Measurements from ENCODE around the gene ABITRAM.
"Not testable (repeated sequence)": the region's sequence is repeated elsewhere in the genome, so short reads cannot be mapped to it uniquely, and the experiment has no call there.

ABITRAM gene

DNA sequence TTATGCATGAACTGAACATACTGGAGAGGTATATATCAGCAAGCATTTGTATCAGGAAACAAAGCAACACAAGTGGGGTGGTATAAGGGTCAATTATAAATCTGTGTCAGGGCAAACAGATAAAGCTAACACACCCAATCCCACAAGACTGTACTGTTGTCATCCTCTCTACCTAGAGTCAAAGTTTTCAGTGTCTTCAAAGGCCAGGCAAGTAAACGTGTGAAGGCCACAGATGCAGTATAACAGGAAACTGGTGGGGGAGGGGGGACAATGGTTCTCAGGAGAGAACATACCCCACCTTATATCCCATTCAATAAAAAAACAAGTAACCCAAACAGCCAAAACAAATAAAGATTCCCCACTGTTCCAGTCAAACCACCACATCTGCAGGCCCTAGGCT lies 22.4 kb upstream of the ABITRAM start:
- ATAC-seq (peak; percentile 31), DNase-seq (ENCODE audit: low spot score in 2 of 2) (no peak)
- Mint-ChIP-seq H3K4me3 (no peak overlapping the region), H3K4me1 (peaks cover 17% of the 10 kb centered on the region), H3K9me3 (no peaks in the 10 kb centered on the region), H3K36me3 (peaks cover 96% of the 10 kb centered on the region), H3K27ac (peak overlapping the region; percentile 77)

DNA sequence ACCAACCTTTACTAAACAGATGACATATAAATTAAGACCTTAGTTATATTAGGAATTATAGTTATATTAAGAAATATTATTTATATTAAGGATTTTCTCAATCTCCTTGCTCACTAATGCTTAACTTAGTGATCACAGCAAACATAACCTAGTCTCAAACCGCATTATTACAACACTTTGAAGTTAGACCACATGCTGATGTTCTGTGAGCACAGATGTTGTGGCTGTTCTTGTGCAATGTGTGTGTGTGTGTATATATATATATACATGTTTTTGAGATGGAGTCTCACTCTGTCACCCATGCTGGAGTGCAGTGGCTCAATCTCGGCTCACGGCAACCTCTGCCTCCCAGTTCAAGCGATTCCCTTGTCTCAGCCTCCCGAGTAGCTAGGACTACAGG lies 20.8 kb upstream of the ABITRAM start:
- H3K9me3 Mint-ChIP-seq: no peaks in the 10 kb centered on the region
- ATAC-seq: no peak
- no peak overlapping the region for H3K4me3 Mint-ChIP-seq
- DNase-seq (ENCODE audit: low spot score in 2 of 2): no peak
- H3K36me3 Mint-ChIP-seq: peaks cover 96% of the 10 kb centered on the region
- H3K27ac Mint-ChIP-seq: no peak overlapping the region
- H3K4me1 Mint-ChIP-seq: peaks cover 17% of the 10 kb centered on the region

- DNase-seq (ENCODE audit: low spot score in 2 of 2): no peak
- Mint-ChIP-seq H3K4me3 (no peak overlapping the region), H3K36me3 (peaks cover 100% of the 10 kb centered on the region), H3K9me3 (no peaks in the 10 kb centered on the region), H3K4me1 (no peaks in the 10 kb centered on the region), H3K27ac (no peak overlapping the region)
- no peak for ATAC-seq
Observed at GRCh38 chr9:108919517-108919916, 14.7 kb upstream of the ABITRAM start.

- not testable (repeated sequence) for DNase-seq (ENCODE audit: low spot score in 2 of 2); H3K4me3 Mint-ChIP-seq; H3K27ac Mint-ChIP-seq; H3K9me3 Mint-ChIP-seq; H3K4me1 Mint-ChIP-seq; ATAC-seq
- peaks cover 100% of the 10 kb centered on the region for H3K36me3 Mint-ChIP-seq
Observed at GRCh38 chr9:108920401-108920800, 13.8 kb upstream of the ABITRAM start.

DNA sequence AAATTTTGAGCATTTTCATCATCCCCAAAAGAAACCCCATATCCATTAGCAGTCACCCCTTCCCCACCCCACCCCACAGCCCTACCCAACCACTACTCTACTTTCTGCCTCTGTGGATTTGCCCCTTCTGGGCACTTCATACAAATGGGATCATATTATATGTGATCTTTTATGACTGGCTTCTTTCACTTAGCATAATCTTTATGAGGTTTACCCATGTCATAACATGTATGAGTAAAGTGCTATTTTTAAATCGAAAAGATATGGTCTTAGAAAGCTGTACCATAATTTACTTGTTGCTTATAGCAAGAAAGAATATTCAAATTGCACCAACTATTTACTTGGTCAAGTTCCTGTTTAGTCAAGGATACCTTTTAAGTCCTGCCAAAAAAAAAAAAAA lies 13.0 kb upstream of the ABITRAM start:
- Mint-ChIP-seq H3K4me1 (peaks cover 6% of the 10 kb centered on the region), H3K9me3 (no peaks in the 10 kb centered on the region), H3K36me3 (peaks cover 100% of the 10 kb centered on the region), H3K27ac (peak overlapping the region; percentile 18), H3K4me3 (no peak overlapping the region)
- ATAC-seq: no peak
- DNase-seq (ENCODE audit: low spot score in 2 of 2): no peak

DNA sequence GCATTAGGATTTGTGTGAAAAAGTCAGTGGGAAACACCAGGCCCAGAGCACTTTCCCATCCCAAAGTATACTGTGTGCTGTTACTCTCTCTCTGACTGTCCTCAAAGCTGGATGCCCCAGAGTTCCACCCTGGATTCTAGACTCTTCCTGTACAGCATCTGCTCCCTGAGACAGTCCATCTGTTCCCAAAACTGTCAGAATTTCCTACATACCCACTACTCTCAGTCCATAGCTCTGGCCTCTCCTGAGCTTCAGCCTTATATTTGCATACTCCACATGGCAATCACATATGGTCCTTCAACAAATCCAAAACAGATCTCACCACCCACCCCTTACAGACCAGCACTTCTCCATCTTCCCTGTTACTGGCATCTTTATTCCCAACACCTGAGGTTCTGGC lies 9.7 kb upstream of the ABITRAM start:
- DNase-seq (ENCODE audit: low spot score in 2 of 2) (no peak), ATAC-seq (no peak)
- peak overlapping the region; percentile 55 for H3K27ac Mint-ChIP-seq
- no peaks in the 10 kb centered on the region for H3K9me3 Mint-ChIP-seq
- peaks cover 12% of the 10 kb centered on the region for H3K4me1 Mint-ChIP-seq
- peaks cover 97% of the 10 kb centered on the region for H3K36me3 Mint-ChIP-seq
- H3K4me3 Mint-ChIP-seq: no peak overlapping the region

DNA sequence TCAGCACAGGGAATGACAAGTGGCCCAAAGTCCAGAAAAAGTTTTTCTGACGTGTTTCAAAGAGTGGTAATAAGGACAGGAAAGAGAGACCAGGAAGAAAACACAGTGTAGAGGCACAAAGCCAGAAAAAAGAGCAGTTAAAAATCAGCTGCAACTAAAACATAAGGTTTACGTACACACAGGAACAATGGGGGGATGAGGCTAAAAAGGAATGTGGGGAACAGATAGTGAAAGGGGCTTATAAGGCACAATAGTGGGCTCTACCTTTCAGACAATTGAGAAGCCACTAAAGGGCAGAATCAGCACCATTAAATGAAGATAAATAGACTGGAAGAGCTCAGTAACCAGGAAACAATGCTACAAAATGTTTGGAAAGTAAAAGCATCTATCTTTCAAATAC lies 5.8 kb upstream of the ABITRAM start:
- Mint-ChIP-seq H3K9me3 (no peaks in the 10 kb centered on the region), H3K4me1 (peaks cover 21% of the 10 kb centered on the region), H3K27ac (no peak overlapping the region), H3K4me3 (no peak overlapping the region), H3K36me3 (peaks cover 74% of the 10 kb centered on the region)
- no peak for DNase-seq (ENCODE audit: low spot score in 2 of 2)
- no peak for ATAC-seq

- Mint-ChIP-seq H3K4me3 (peak overlapping the region; percentile 97), H3K9me3 (no peaks in the 10 kb centered on the region), H3K36me3 (peaks cover 36% of the 10 kb centered on the region), H3K27ac (peak overlapping the region; percentile 97), H3K4me1 (peaks cover 28% of the 10 kb centered on the region)
- ATAC-seq: no peak
- DNase-seq (ENCODE audit: low spot score in 2 of 2): peak in 1 of 2 donors; percentile 5
Observed at GRCh38 chr9:108933231-108933717, 926 bp upstream of the ABITRAM start.

DNA sequence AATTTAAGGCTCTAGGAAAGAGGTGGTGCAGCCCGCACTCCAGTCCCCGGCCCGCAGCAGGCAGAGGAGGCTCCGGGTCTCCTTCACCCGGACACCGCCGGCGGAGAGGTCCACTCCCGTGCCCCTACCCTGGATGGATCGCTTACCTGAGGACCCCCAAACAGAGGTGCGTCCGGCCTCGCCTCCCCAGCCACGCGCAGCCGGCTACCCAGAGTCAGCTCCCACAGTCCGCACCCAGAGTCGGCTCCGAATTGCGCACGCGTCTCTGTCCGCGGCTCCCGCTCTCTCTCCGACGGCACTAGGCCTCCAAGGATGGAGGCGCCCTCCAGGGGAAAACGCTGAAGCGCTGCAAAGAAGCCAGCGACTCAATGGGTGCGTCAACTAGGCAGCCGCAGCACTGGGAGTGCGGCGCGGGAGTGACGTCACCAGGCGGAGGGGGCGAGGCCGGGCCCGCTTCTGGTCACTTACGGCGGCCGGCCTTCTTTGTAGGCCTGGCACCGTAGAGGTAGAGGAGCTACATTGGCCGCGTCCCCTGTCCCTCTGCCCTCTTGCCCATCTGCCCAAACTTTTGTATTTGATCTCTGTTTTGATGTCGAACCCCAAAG lies 380 bp upstream of the ABITRAM start, which contains the start of gene ELP1:
Gene ELP1, minus strand, starts transcription at position 407 of the 605 bp plus-strand sequence. CDS start 2,978 bp downstream, outside the sequence.
- Mint-ChIP-seq H3K9me3 (no peaks in the 10 kb centered on the region), H3K27ac (peak within 1 kb of the TSS; percentile 97), H3K4me1 (peaks cover 25% of the 10 kb centered on the region), H3K4me3 (peak within 1 kb of the TSS; percentile 97), H3K36me3 (peaks cover 31% of the 10 kb centered on the region)
- DNase-seq (ENCODE audit: low spot score in 2 of 2) (peak; percentile 86 to 95), ATAC-seq (peak; percentile 92)

DNA sequence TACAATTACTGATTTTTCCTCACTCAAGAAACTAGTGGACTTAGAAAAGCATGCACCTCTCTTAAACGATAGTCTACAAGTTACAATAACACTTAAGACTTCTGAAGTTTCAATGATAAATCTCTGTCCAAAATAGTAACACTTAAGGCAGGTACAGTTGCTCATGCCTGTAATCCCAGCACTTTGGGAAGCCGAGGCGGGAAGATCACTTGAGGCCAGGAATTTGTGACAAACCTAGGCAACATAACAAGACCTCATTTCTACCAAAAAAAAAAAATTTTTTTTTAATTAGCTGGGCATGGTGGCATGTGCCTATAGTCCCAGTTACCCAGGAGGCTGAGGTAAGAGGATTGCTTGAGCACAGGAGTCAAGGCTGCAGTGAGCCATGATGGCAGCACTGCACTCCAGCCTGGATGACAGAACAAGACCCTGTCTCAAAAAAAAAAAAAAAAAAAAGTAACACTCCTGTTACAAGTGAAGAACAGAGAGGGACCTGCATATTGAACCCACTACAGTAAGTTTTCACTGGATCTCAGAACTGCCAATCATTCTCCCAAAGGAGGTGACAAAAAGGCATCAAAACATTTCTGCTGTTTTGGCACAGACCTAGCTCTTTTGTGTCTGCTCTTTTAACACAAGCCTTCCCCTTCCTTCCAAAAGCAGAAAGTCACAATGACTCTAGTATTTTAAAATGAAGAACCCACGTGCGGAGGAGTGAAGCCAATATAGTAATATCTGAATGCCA lies 3.5 kb downstream of the ABITRAM start:
- peaks cover 21% of the 10 kb centered on the region for H3K36me3 Mint-ChIP-seq
- peaks cover 22% of the 10 kb centered on the region for H3K4me1 Mint-ChIP-seq
- ATAC-seq: no peak
- no peak overlapping the region for H3K4me3 Mint-ChIP-seq
- H3K9me3 Mint-ChIP-seq: no peaks in the 10 kb centered on the region
- no peak for DNase-seq (ENCODE audit: low spot score in 2 of 2)
- no peak overlapping the region for H3K27ac Mint-ChIP-seq

GRCh38 chr9:108939975-108940374 lies 5.8 kb downstream of the ABITRAM start:
- no peak for DNase-seq (ENCODE audit: low spot score in 2 of 2)
- no peaks in the 10 kb centered on the region for H3K9me3 Mint-ChIP-seq
- ATAC-seq: no peak
- no peak overlapping the region for H3K4me3 Mint-ChIP-seq
- peaks cover 15% of the 10 kb centered on the region for H3K36me3 Mint-ChIP-seq
- no peak overlapping the region for H3K27ac Mint-ChIP-seq
- H3K4me1 Mint-ChIP-seq: peaks cover 5% of the 10 kb centered on the region

- DNase-seq (ENCODE audit: low spot score in 2 of 2) (no peak), ATAC-seq (no peak)
Observed at GRCh38 chr9:108950168-108950567, 16.0 kb downstream of the ABITRAM start.

GRCh38 chr9:108951578-108951977 lies 17.4 kb downstream of the ABITRAM start:
- no peaks in the 10 kb centered on the region for H3K9me3 Mint-ChIP-seq
- H3K36me3 Mint-ChIP-seq: no peaks in the 10 kb centered on the region
- no peaks in the 10 kb centered on the region for H3K4me1 Mint-ChIP-seq
- H3K4me3 Mint-ChIP-seq: no peak overlapping the region
- H3K27ac Mint-ChIP-seq: no peak overlapping the region
- DNase-seq (ENCODE audit: low spot score in 2 of 2): no peak
- ATAC-seq: peak; percentile 24

More at GRCh38 chr9:108950168-108950567, 16.0 kb downstream of the ABITRAM start:
- no peaks in the 10 kb centered on the region for H3K4me1 Mint-ChIP-seq
- H3K27ac Mint-ChIP-seq: no peak overlapping the region
- no peak overlapping the region for H3K4me3 Mint-ChIP-seq
- H3K36me3 Mint-ChIP-seq: no peaks in the 10 kb centered on the region
- no peaks in the 10 kb centered on the region for H3K9me3 Mint-ChIP-seq

DNA sequence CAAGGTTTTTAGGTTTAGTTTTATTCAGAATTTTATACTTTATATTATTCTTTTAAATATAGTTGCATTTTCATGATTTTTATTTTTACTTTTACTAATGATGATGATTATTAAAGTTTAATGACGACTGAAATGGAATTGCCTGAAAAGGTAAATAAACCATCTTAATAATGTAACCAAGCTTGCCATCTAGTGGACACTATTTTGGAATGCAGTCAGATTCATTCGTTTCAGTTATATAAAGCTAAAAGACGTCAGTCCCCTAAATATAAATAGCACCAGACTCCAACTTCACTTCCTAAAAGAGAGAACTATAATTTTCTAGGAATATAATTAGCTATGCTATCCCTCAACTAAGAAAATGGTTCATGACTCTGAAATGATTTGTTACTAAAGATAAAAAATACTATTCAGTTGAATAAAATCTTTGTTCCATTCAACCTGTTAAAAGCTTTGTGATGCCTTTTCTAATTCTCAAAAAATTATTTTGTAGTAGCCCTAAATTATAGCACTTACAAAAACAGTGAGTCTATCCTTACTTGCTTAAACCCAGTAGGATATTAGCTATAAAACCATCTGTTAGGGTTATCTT lies 19.9 kb downstream of the ABITRAM start:
- H3K9me3 Mint-ChIP-seq: no peaks in the 10 kb centered on the region
- no peak for ATAC-seq
- H3K36me3 Mint-ChIP-seq: no peaks in the 10 kb centered on the region
- H3K27ac Mint-ChIP-seq: no peak overlapping the region
- no peak for DNase-seq (ENCODE audit: low spot score in 2 of 2)
- no peaks in the 10 kb centered on the region for H3K4me1 Mint-ChIP-seq
- H3K4me3 Mint-ChIP-seq: no peak overlapping the region

DNA sequence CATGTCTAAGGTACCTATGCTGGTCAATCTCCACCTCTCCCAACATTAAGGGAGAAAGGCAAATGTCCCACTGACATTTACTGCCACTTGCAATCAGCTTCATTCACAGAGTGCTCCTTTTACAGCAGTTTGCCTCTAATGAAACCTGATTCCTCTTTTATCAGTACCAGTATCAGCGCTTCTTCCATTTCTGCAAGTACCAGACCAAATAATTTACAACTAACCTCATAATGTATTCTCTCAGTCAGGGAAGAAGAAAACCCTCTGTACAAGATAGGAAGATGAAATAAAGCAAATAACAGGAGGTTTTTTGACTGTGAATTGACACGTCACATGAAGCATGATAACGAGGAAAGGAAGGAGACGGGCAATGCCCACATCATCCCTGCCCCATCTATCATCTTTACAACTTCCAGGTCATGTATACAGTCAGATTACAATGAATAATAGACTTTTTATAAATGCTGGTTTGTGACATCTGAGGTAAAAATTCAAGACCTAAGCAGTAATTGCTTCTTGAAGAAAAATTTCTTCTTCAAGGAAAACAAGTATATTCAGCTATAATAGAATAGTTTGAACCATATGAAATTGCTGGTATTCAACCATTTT lies 21.9 kb downstream of the ABITRAM start:
- no peaks in the 10 kb centered on the region for H3K36me3 Mint-ChIP-seq
- H3K4me1 Mint-ChIP-seq: no peaks in the 10 kb centered on the region
- DNase-seq (ENCODE audit: low spot score in 2 of 2): no peak
- H3K27ac Mint-ChIP-seq: no peak overlapping the region
- no peak for ATAC-seq
- no peak overlapping the region for H3K4me3 Mint-ChIP-seq
- no peaks in the 10 kb centered on the region for H3K9me3 Mint-ChIP-seq

Measured in stimulated activated effector memory CD8-positive, alpha-beta T cell treated with anti-CD3 and anti-CD28 coated beads, Interleukin-12 subunit alpha, Interleukin-12 subunit beta, amount 100 ng/mL, for 72 hours (primary cell).